ENCODE data around the gene PRKG1.

GRCh38 chr10:51313251-51313650 is 239.0 kb downstream of the PRKG1 start:
- TF ChIP-seq CTCF (IDR thresholded peaks at IDR 0.05) (no peak), POLR2A (IDR thresholded peaks at IDR 0.05) (no peak)
